ENCODE measurements around the gene CMTM2. TPM values are rescaled to one million over a fixed set of nuclear protein-coding genes. Genes with fewer than 3 reads are reported as not detected.
A peak's percentile ranks its signal among the peaks of the same experiment; 100 is the strongest.

CMTM2 gene
- total and polyA plus RNA-seq, 7 experiments from 2014 or later: 0.58 to 1.8 (median 0.81) TPM; not detected in 4

- no peaks in the 10 kb centered on the region for H3K36me3 ChIP-seq (ENCODE audit: control insufficient read depth in 2 of 3, insufficient read depth in 3 of 3, low read length in 3 of 3)
- DNase-seq (no peak), ATAC-seq (no peak)
- Mint-ChIP-seq H3K27me3 (peaks cover 7 to 21% (median 12%) of the 10 kb centered on the region in 5 donors), H3K4me1 (peaks cover 4 to 21% (median 13%) of the 10 kb centered on the region in 7 donors), H3K36me3 (peaks cover 0 to 19% (median 0%) of the 10 kb centered on the region in 5 donors), H3K4me3 (no peak overlapping the region), H3K27ac (no peak overlapping the region), H3K9me3 (no peaks in the 10 kb centered on the region)
- ChIA-PET CTCF (interaction anchor here (0.9 to 4.0 kb wide), 3 partner anchors 11 to 34 kb away, joined by 3 to 17 read pairs (median 3); no protein-coding TSS in a partner anchor), POLR2A (interaction anchor here (1.1 kb wide), 1 partner anchor 22 kb away, joined by 4 read pairs; the partner anchor contains the start of gene CKLF)
- H3K9me3 ChIP-seq (ENCODE audit: control insufficient read depth in 2 of 3, low read length in 3 of 3): no peaks in the 10 kb centered on the region
- no peaks in the 10 kb centered on the region for H3K27me3 ChIP-seq (ENCODE audit: control insufficient read depth in 2 of 2, insufficient read depth in 2 of 2, low read length in 2 of 2)
- H3K27ac ChIP-seq (ENCODE audit: low read depth, low read length): no peak overlapping the region
- H3K4me1 ChIP-seq (ENCODE audit: control insufficient read depth in 2 of 2, insufficient read depth in 2 of 2, low read length in 2 of 2): peaks cover 0 to 5% of the 10 kb centered on the region in 2 donors
- intact Hi-C loops (cut with micrococcal nuclease): no loop called here
- H3K4me3 ChIP-seq (ENCODE audit: low read length): no peak overlapping the region
Observed at GRCh38 chr16:66574081-66574480, 5.2 kb upstream of the CMTM2 start.

- POLR2A ChIA-PET: interaction anchor here (1.1 kb wide), 1 partner anchor 22 kb away, joined by 4 read pairs; the partner anchor contains the start of gene CKLF
- H3K4me1 ChIP-seq (ENCODE audit: control insufficient read depth in 2 of 2, insufficient read depth in 2 of 2, low read length in 2 of 2): peaks cover 3 to 5% of the 10 kb centered on the region in 2 donors
Observed at GRCh38 chr16:66574531-66574930, 4.7 kb upstream of the CMTM2 start.

GRCh38 chr16:66575060-66575459 is 4.2 kb upstream of the CMTM2 start:
- Histone ChIP-seq H3K36me3 (ENCODE audit: control insufficient read depth in 2 of 3, insufficient read depth in 3 of 3, low read length in 3 of 3) (no peaks in the 10 kb centered on the region), H3K27ac (ENCODE audit: low read depth, low read length) (no peak overlapping the region), H3K9me3 (ENCODE audit: control insufficient read depth in 2 of 3, low read length in 3 of 3) (no peaks in the 10 kb centered on the region), H3K27me3 (ENCODE audit: control insufficient read depth in 2 of 2, insufficient read depth in 2 of 2, low read length in 2 of 2) (peaks cover 0 to 2% of the 10 kb centered on the region in 2 donors), H3K4me3 (ENCODE audit: low read length) (no peak overlapping the region), H3K4me1 (ENCODE audit: control insufficient read depth in 2 of 2, insufficient read depth in 2 of 2, low read length in 2 of 2) (peaks cover 4 to 5% of the 10 kb centered on the region in 2 donors)
- Mint-ChIP-seq H3K36me3 (peaks cover 0 to 25% (median 0%) of the 10 kb centered on the region in 5 donors), H3K4me1 (peaks cover 12 to 28% (median 16%) of the 10 kb centered on the region in 7 donors), H3K9me3 (no peaks in the 10 kb centered on the region), H3K27ac (no peak overlapping the region), H3K4me3 (no peak overlapping the region), H3K27me3 (peaks cover 10 to 29% (median 18%) of the 10 kb centered on the region in 5 donors)
- no peak for DNase-seq
- POLR2A ChIA-PET: interaction anchor here (1.1 to 1.4 kb wide), 2 partner anchors 11 to 23 kb away, joined by 4 read pairs; partner anchors contain the start of gene CKLF
- CTCF ChIA-PET: interaction anchor here (1.2 to 4.0 kb wide), 2 partner anchors 12 to 33 kb away, joined by 3 to 17 read pairs; no protein-coding TSS in a partner anchor
- ATAC-seq: no peak
- intact Hi-C loops (cut with micrococcal nuclease): no loop called here

More at GRCh38 chr16:66574531-66574930, 4.7 kb upstream of the CMTM2 start:
- H3K4me3 Mint-ChIP-seq: no peak overlapping the region
- H3K27ac ChIP-seq (ENCODE audit: low read depth, low read length): no peak overlapping the region
- H3K27ac Mint-ChIP-seq: no peak overlapping the region
- no peaks in the 10 kb centered on the region for H3K9me3 ChIP-seq (ENCODE audit: control insufficient read depth in 2 of 3, low read length in 3 of 3)
- no peaks in the 10 kb centered on the region for H3K9me3 Mint-ChIP-seq
- H3K27me3 ChIP-seq (ENCODE audit: control insufficient read depth in 2 of 2, insufficient read depth in 2 of 2, low read length in 2 of 2): no peaks in the 10 kb centered on the region
- no peak for ATAC-seq
- no peak for DNase-seq
- peaks cover 7 to 24% (median 15%) of the 10 kb centered on the region in 5 donors for H3K27me3 Mint-ChIP-seq
- H3K4me3 ChIP-seq (ENCODE audit: low read length): no peak overlapping the region
- H3K36me3 Mint-ChIP-seq: peaks cover 0 to 20% (median 0%) of the 10 kb centered on the region in 5 donors
- CTCF ChIA-PET: interaction anchor here (1.2 to 4.0 kb wide), 2 partner anchors 12 to 33 kb away, joined by 3 to 17 read pairs; no protein-coding TSS in a partner anchor
- intact Hi-C loops (cut with micrococcal nuclease): no loop called here
- peaks cover 7 to 23% (median 15%) of the 10 kb centered on the region in 7 donors for H3K4me1 Mint-ChIP-seq
- no peaks in the 10 kb centered on the region for H3K36me3 ChIP-seq (ENCODE audit: control insufficient read depth in 2 of 3, insufficient read depth in 3 of 3, low read length in 3 of 3)

GRCh38 chr16:66576296-66576695 is 3.0 kb upstream of the CMTM2 start:
- no peak for ATAC-seq
- Histone ChIP-seq H3K4me1 (ENCODE audit: control insufficient read depth in 2 of 2, insufficient read depth in 2 of 2, low read length in 2 of 2) (peaks cover 4 to 5% of the 10 kb centered on the region in 2 donors), H3K27me3 (ENCODE audit: control insufficient read depth in 2 of 2, insufficient read depth in 2 of 2, low read length in 2 of 2) (peaks cover 0 to 5% of the 10 kb centered on the region in 2 donors), H3K9me3 (ENCODE audit: control insufficient read depth in 2 of 3, low read length in 3 of 3) (no peaks in the 10 kb centered on the region), H3K27ac (ENCODE audit: low read depth, low read length) (no peak overlapping the region), H3K36me3 (ENCODE audit: control insufficient read depth in 2 of 3, insufficient read depth in 3 of 3, low read length in 3 of 3) (no peaks in the 10 kb centered on the region), H3K4me3 (ENCODE audit: low read length) (no peak overlapping the region)
- intact Hi-C loops (cut with micrococcal nuclease): loop anchor here in 1 of 2 donors (2.0 kb wide), 1 partner anchor 13 kb away; no protein-coding TSS in a partner anchor
- ChIA-PET POLR2A (interaction anchor here (1.4 kb wide), 1 partner anchor 12 kb away, joined by 4 read pairs; no protein-coding TSS in a partner anchor), CTCF (no interaction called here)
- H3K9me3 Mint-ChIP-seq: no peaks in the 10 kb centered on the region
- no peak for DNase-seq
- H3K4me1 Mint-ChIP-seq: peaks cover 12 to 29% (median 18%) of the 10 kb centered on the region in 7 donors
- H3K36me3 Mint-ChIP-seq: peaks cover 0 to 27% (median 0%) of the 10 kb centered on the region in 5 donors
- no peak overlapping the region for H3K27ac Mint-ChIP-seq
- H3K27me3 Mint-ChIP-seq: peaks cover 13 to 32% (median 24%) of the 10 kb centered on the region in 5 donors
- no peak overlapping the region for H3K4me3 Mint-ChIP-seq

- Mint-ChIP-seq H3K27ac (peak overlapping the region in 1 of 9 donors; percentile 5), H3K9me3 (no peaks in the 10 kb centered on the region), H3K4me3 (peak overlapping the region in 2 of 10 donors; percentile 27 to 54), H3K27me3 (peaks cover 13 to 32% (median 24%) of the 10 kb centered on the region in 5 donors), H3K36me3 (peaks cover 0 to 26% (median 0%) of the 10 kb centered on the region in 5 donors), H3K4me1 (peaks cover 12 to 26% (median 20%) of the 10 kb centered on the region in 7 donors)
- DNase-seq: no peak
- Histone ChIP-seq H3K27me3 (ENCODE audit: control insufficient read depth in 2 of 2, insufficient read depth in 2 of 2, low read length in 2 of 2) (peaks cover 0 to 5% of the 10 kb centered on the region in 2 donors), H3K36me3 (ENCODE audit: control insufficient read depth in 2 of 3, insufficient read depth in 3 of 3, low read length in 3 of 3) (no peaks in the 10 kb centered on the region), H3K4me1 (ENCODE audit: control insufficient read depth in 2 of 2, insufficient read depth in 2 of 2, low read length in 2 of 2) (peaks cover 4 to 5% of the 10 kb centered on the region in 2 donors), H3K4me3 (ENCODE audit: low read length) (no peak overlapping the region), H3K27ac (ENCODE audit: low read depth, low read length) (no peak overlapping the region), H3K9me3 (ENCODE audit: control insufficient read depth in 2 of 3, low read length in 3 of 3) (no peaks in the 10 kb centered on the region)
- ChIA-PET POLR2A (interaction anchor here (1.9 kb wide), 1 partner anchor 27 kb away, joined by 4 read pairs; no protein-coding TSS in a partner anchor), CTCF (interaction anchor here (0.6 kb wide), 1 partner anchor 29 kb away, joined by 3 read pairs; the partner anchor contains the start of gene CKLF)
- ATAC-seq: no peak
- intact Hi-C loops (cut with micrococcal nuclease): no loop called here
Observed at GRCh38 chr16:66580605-66581209, 1.4 kb downstream of the CMTM2 start.

- no peak for DNase-seq
- H3K4me1 Mint-ChIP-seq: peaks cover 12 to 26% (median 21%) of the 10 kb centered on the region in 7 donors
- H3K27ac Mint-ChIP-seq: no peak overlapping the region
- H3K27me3 Mint-ChIP-seq: peaks cover 13 to 32% (median 24%) of the 10 kb centered on the region in 5 donors
- H3K27ac ChIP-seq (ENCODE audit: low read depth, low read length): no peak overlapping the region
- peaks cover 0 to 5% of the 10 kb centered on the region in 2 donors for H3K27me3 ChIP-seq (ENCODE audit: control insufficient read depth in 2 of 2, insufficient read depth in 2 of 2, low read length in 2 of 2)
- intact Hi-C loops (cut with micrococcal nuclease): no loop called here
- H3K4me1 ChIP-seq (ENCODE audit: control insufficient read depth in 2 of 2, insufficient read depth in 2 of 2, low read length in 2 of 2): peaks cover 4 to 5% of the 10 kb centered on the region in 2 donors
- no peaks in the 10 kb centered on the region for H3K9me3 Mint-ChIP-seq
- no peaks in the 10 kb centered on the region for H3K36me3 ChIP-seq (ENCODE audit: control insufficient read depth in 2 of 3, insufficient read depth in 3 of 3, low read length in 3 of 3)
- peaks cover 0 to 26% (median 0%) of the 10 kb centered on the region in 5 donors for H3K36me3 Mint-ChIP-seq
- H3K9me3 ChIP-seq (ENCODE audit: control insufficient read depth in 2 of 3, low read length in 3 of 3): no peaks in the 10 kb centered on the region
- ChIA-PET CTCF (no interaction called here), POLR2A (interaction anchor here (1.4 kb wide), 1 partner anchor 29 kb away, joined by 3 read pairs; the partner anchor contains the start of gene CKLF)
- H3K4me3 ChIP-seq (ENCODE audit: low read length): no peak overlapping the region
- no peak overlapping the region for H3K4me3 Mint-ChIP-seq
- ATAC-seq: no peak
Observed at GRCh38 chr16:66581246-66581952, 2.1 kb downstream of the CMTM2 start.

Measured in naive thymus-derived CD4-positive, alpha-beta T cell (primary cell).